Muscle layer of colon (tissue), 2 donors: Measurements from ENCODE around the gene TNS2.

Experiments used
- H3K27ac ChIP-seq: one replicate; pipeline ENCODE4 v1.7.0; 2013; ENCODE audit warnings: low read depth, mild to moderate bottlenecking, low read length, moderate library complexity
- H3K27me3 ChIP-seq, 2 donors: one replicate each; pipeline ENCODE4 v1.7.0; 2013; ENCODE audit warnings: low read length in 2 of 2, mild to moderate bottlenecking in 2 of 2; ENCODE audit not compliant: insufficient read depth in 2 of 2, control insufficient read depth in 1 of 2
- H3K36me3 ChIP-seq: one replicate; pipeline ENCODE4 v1.7.0; 2013; ENCODE audit warnings: mild to moderate bottlenecking, low read length; ENCODE audit not compliant: insufficient read depth
- H3K4me1 ChIP-seq: one replicate; pipeline ENCODE4 v1.7.0; 2013; ENCODE audit warnings: mild to moderate bottlenecking, low read length; ENCODE audit not compliant: insufficient read depth
- H3K4me3 ChIP-seq, 2 donors: one replicate each; pipeline ENCODE4 v1.7.0; 2013; ENCODE audit warnings: low read length in 2 of 2, low read depth in 1 of 2, mild to moderate bottlenecking in 1 of 2, moderate library complexity in 1 of 2
- H3K9ac ChIP-seq: one replicate; pipeline ENCODE4 v1.7.0; 2013; ENCODE audit warnings: low read length
- H3K9me3 ChIP-seq: one replicate; pipeline ENCODE4 v1.7.0; 2013; ENCODE audit warnings: mild to moderate bottlenecking, low read length
- donor health status: abdominal sarcoma.
- donor health status: Adenocarcinoma of cecum.

The TNS2 gene

GRCh38 chr12:53060064-53060720, 10.3 kb downstream of the TNS2 start:
- H3K27me3 ChIP-seq = no peaks in the 10 kb centered on the region
- H3K9me3 ChIP-seq = no peaks in the 10 kb centered on the region
- H3K27ac ChIP-seq = no peak overlapping the region
- peaks cover 32% of the 10 kb centered on the region for H3K36me3 ChIP-seq
- H3K4me3 ChIP-seq = no peak overlapping the region
- no peak overlapping the region for H3K9ac ChIP-seq
- H3K4me1 ChIP-seq = peaks cover 34% of the 10 kb centered on the region

GRCh38 chr12:53060721-53061276, 10.9 kb downstream of the TNS2 start:
- no peak overlapping the region for H3K4me3 ChIP-seq
- H3K4me1 ChIP-seq = peaks cover 33% of the 10 kb centered on the region
- peak overlapping the region; percentile 21 for H3K27ac ChIP-seq
- peaks cover 38% of the 10 kb centered on the region for H3K36me3 ChIP-seq
- H3K9me3 ChIP-seq = no peaks in the 10 kb centered on the region
- H3K9ac ChIP-seq = no peak overlapping the region
- H3K27me3 ChIP-seq = no peaks in the 10 kb centered on the region

- H3K9me3 ChIP-seq = no peaks in the 10 kb centered on the region
- H3K27me3 ChIP-seq = no peaks in the 10 kb centered on the region
- no peak overlapping the region for H3K9ac ChIP-seq
- H3K36me3 ChIP-seq = peaks cover 40% of the 10 kb centered on the region
- no peak overlapping the region for H3K4me3 ChIP-seq
- H3K27ac ChIP-seq = no peak overlapping the region
- H3K4me1 ChIP-seq = peaks cover 37% of the 10 kb centered on the region
Measured at GRCh38 chr12:53061404-53062010, 11.6 kb downstream of the TNS2 start.

- Histone ChIP-seq H3K4me1 (peaks cover 38% of the 10 kb centered on the region), H3K27me3 (no peaks in the 10 kb centered on the region)
Measured at GRCh38 chr12:53062011-53062961, 12.4 kb downstream of the TNS2 start.

GRCh38 chr12:53062977-53063707, 13.3 kb downstream of the TNS2 start:
- H3K36me3 ChIP-seq = peaks cover 40% of the 10 kb centered on the region
- H3K4me3 ChIP-seq = no peak overlapping the region
- no peak overlapping the region for H3K9ac ChIP-seq
- H3K9me3 ChIP-seq = no peaks in the 10 kb centered on the region
- no peaks in the 10 kb centered on the region for H3K27me3 ChIP-seq
- H3K4me1 ChIP-seq = peaks cover 38% of the 10 kb centered on the region
- no peak overlapping the region for H3K27ac ChIP-seq

More at GRCh38 chr12:53062011-53062961, 12.4 kb downstream of the TNS2 start:
- H3K36me3 ChIP-seq = peaks cover 40% of the 10 kb centered on the region
- H3K27ac ChIP-seq = no peak overlapping the region
- H3K4me3 ChIP-seq = no peak overlapping the region
- no peaks in the 10 kb centered on the region for H3K9me3 ChIP-seq
- H3K9ac ChIP-seq = no peak overlapping the region

GRCh38 chr12:53063708-53064612, 14.1 kb downstream of the TNS2 start:
- Histone ChIP-seq H3K9ac (no peak overlapping the region), H3K36me3 (peaks cover 44% of the 10 kb centered on the region), H3K4me1 (peaks cover 38% of the 10 kb centered on the region), H3K27me3 (no peaks in the 10 kb centered on the region), H3K4me3 (no peak overlapping the region), H3K27ac (no peak overlapping the region), H3K9me3 (no peaks in the 10 kb centered on the region)

GRCh38 chr12:53064613-53065436, 15.0 kb downstream of the TNS2 start:
- peaks cover 50% of the 10 kb centered on the region for H3K36me3 ChIP-seq

GRCh38 chr12:53065470-53065869, 15.6 kb downstream of the TNS2 start:
- H3K27ac ChIP-seq = no peak overlapping the region
- H3K27me3 ChIP-seq = no peaks in the 10 kb centered on the region
- peaks cover 44% of the 10 kb centered on the region for H3K4me1 ChIP-seq
- peaks cover 54% of the 10 kb centered on the region for H3K36me3 ChIP-seq
- H3K9me3 ChIP-seq = no peaks in the 10 kb centered on the region
- H3K4me3 ChIP-seq = no peak overlapping the region
- H3K9ac ChIP-seq = no peak overlapping the region

More at GRCh38 chr12:53064613-53065436, 15.0 kb downstream of the TNS2 start:
- Histone ChIP-seq H3K27ac (no peak overlapping the region), H3K9ac (no peak overlapping the region), H3K27me3 (no peaks in the 10 kb centered on the region), H3K4me3 (no peak overlapping the region), H3K4me1 (peaks cover 38% of the 10 kb centered on the region), H3K9me3 (no peaks in the 10 kb centered on the region)

GRCh38 chr12:53065975-53066931, 16.4 kb downstream of the TNS2 start:
- H3K27ac ChIP-seq = peak overlapping the region; percentile 36
- no peak overlapping the region for H3K9ac ChIP-seq
- H3K27me3 ChIP-seq = no peaks in the 10 kb centered on the region
- peaks cover 61% of the 10 kb centered on the region for H3K36me3 ChIP-seq
- H3K4me3 ChIP-seq = peak overlapping the region in 1 of 2 donors; percentile 15
- no peaks in the 10 kb centered on the region for H3K9me3 ChIP-seq
- peaks cover 46% of the 10 kb centered on the region for H3K4me1 ChIP-seq
